HG03575 (cell line): ENCODE results near the gene SMIM12.

Experiments used
- ATAC-seq: cut with Tn5 transposase; IDR thresholded peaks from one replicate; pipeline ENCODE4 v1.9.1; 2021; ENCODE audit not compliant: unreplicated experiment, insufficient number of reproducible peaks, low FRiP score; ENCODE audit errors: extremely low read depth

Gene SMIM12

GRCh38 chr1:34859446-34860200, at the start of gene SMIM12:
Gene SMIM12 (minus strand): TSS chr1:34859749. CDS start chr1:34855977, 3,772 bp downstream.
- no peak for ATAC-seq

- ATAC-seq, result no peak
Observed at GRCh38 chr1:34908369-34908768, 48.8 kb upstream of the SMIM12 start.

GRCh38 chr1:34907487-34908090, 48.0 kb upstream of the SMIM12 start:
- ATAC-seq, result no peak

GRCh38 chr1:34906756-34907155, 47.2 kb upstream of the SMIM12 start:
- ATAC-seq, result no peak

- no peak for ATAC-seq
Observed at GRCh38 chr1:34906222-34906621, 46.7 kb upstream of the SMIM12 start.

GRCh38 chr1:34905098-34905459, 45.5 kb upstream of the SMIM12 start:
- ATAC-seq, result no peak

GRCh38 chr1:34904236-34905097, 44.9 kb upstream of the SMIM12 start:
- ATAC-seq, result no peak

- ATAC-seq, result no peak
Observed at GRCh38 chr1:34901919-34902318, 42.4 kb upstream of the SMIM12 start.

GRCh38 chr1:34900775-34901502, 41.4 kb upstream of the SMIM12 start:
- ATAC-seq, result no peak

GRCh38 chr1:34899906-34900305, 40.4 kb upstream of the SMIM12 start:
- no peak for ATAC-seq

- ATAC-seq, result no peak
Observed at GRCh38 chr1:34899471-34899870, 39.9 kb upstream of the SMIM12 start.

- no peak for ATAC-seq
Observed at GRCh38 chr1:34898330-34898761, 38.8 kb upstream of the SMIM12 start.

- no peak for ATAC-seq
Observed at GRCh38 chr1:34896612-34897011, 37.1 kb upstream of the SMIM12 start.

- ATAC-seq, result no peak
Observed at GRCh38 chr1:34889705-34890104, 30.2 kb upstream of the SMIM12 start.

- ATAC-seq, result no peak
Observed at GRCh38 chr1:34887593-34887992, 28.0 kb upstream of the SMIM12 start.

GRCh38 chr1:34885405-34886247, 26.1 kb upstream of the SMIM12 start:
- no peak for ATAC-seq

- ATAC-seq, result no peak
Observed at GRCh38 chr1:34884961-34885360, 25.4 kb upstream of the SMIM12 start.

GRCh38 chr1:34884536-34884935, 25.0 kb upstream of the SMIM12 start:
- ATAC-seq, result no peak
